ENCODE results near the gene PIP4K2A. TPM values are rescaled to one million over a fixed set of nuclear protein-coding genes. Genes with fewer than 3 reads are reported as not detected.

PIP4K2A gene
- total and polyA plus RNA-seq, 2 of the 8 experiments (the other 6 are each of a cell fraction or from before 2014, with no cell fraction given), result 19.0 to 60.9 TPM

GRCh38 chr10:22568928-22569327 lies 145.4 kb downstream of the PIP4K2A start (continued):
- no peak for TF ChIP-seq CHD7 (IDR thresholded peaks at IDR 0.05; ENCODE audit: insufficient replicate concordance, low read length)
- TF ChIP-seq SIX5 (IDR thresholded peaks at IDR 0.05; ENCODE audit: low read depth, low read length), result no peak
- no peak for TF ChIP-seq SAP30 (IDR thresholded peaks at IDR 0.05; ENCODE audit: insufficient read depth, insufficient replicate concordance, low read length)
- TF ChIP-seq GTF2F1 (IDR thresholded peaks at IDR 0.05; ENCODE audit: borderline replicate concordance, low read depth, low read length), result no peak
- TF ChIP-seq KDM5A (IDR thresholded peaks at IDR 0.05; ENCODE audit: low read length), result no peak
- TF ChIP-seq EGR1 (IDR thresholded peaks at IDR 0.05; ENCODE audit: borderline replicate concordance, low read depth, low read length), result no peak
- TF ChIP-seq POLR2A (IDR thresholded peaks at IDR 0.05; ENCODE audit: control extremely low read depth in 1 of 2, low read depth in 2 of 2, low read length in 2 of 2), result no peak
- TF ChIP-seq ZNF274 (IDR thresholded peaks at IDR 0.05; ENCODE audit: borderline replicate concordance, extremely low read depth, low read length), result no peak
- TF ChIP-seq PHF8 (conservative IDR thresholded peaks at IDR 0.05; ENCODE audit: low read depth, low read length), result no peak
- no peak for TF ChIP-seq NANOG (IDR thresholded peaks at IDR 0.05; ENCODE audit: insufficient read depth, low read depth, low read length, poor library complexity, severe bottlenecking)
- TF ChIP-seq TEAD4 (IDR thresholded peaks at IDR 0.05; ENCODE audit: low read depth, low read length), result no peak
- TF ChIP-seq RNF2 (IDR thresholded peaks at IDR 0.05; ENCODE audit: borderline replicate concordance, low read depth, low read length, missing control alignments, poor library complexity, severe bottlenecking), result no peak

Measured in H1 (cell line).